Regular cardiac myocyte (primary cell): Measurements from ENCODE around the gene TNFSF11. TPM values are rescaled to one million over a fixed set of nuclear protein-coding genes. Genes with fewer than 3 reads are reported as not detected.

Experiments used
- total RNA-seq: library from RNA; depleted of rRNA; stranded (reverse); fragments of >200 nt; gene quantifications from 2 replicates; pipeline ENCODE4 v1.2.3, GENCODE V29; 2014

The TNFSF11 gene
- total RNA-seq = 0.38 and 0.56 TPM in 2 replicates

GRCh38 chr13:42574011-42574410 lies at the start of gene TNFSF11:
Gene TNFSF11, plus strand, starts transcription at chr13:42574152. Its CDS starts 152 bp downstream, at chr13:42574304.

Other genes starting within 250 kb of the TNFSF11 start
- not detected in 2 replicates for gene FAM216B, start 207.4 kb downstream of the TNFSF11 start, total RNA-seq